Measurements from ENCODE around the gene TRAPPC3L.

DNA sequence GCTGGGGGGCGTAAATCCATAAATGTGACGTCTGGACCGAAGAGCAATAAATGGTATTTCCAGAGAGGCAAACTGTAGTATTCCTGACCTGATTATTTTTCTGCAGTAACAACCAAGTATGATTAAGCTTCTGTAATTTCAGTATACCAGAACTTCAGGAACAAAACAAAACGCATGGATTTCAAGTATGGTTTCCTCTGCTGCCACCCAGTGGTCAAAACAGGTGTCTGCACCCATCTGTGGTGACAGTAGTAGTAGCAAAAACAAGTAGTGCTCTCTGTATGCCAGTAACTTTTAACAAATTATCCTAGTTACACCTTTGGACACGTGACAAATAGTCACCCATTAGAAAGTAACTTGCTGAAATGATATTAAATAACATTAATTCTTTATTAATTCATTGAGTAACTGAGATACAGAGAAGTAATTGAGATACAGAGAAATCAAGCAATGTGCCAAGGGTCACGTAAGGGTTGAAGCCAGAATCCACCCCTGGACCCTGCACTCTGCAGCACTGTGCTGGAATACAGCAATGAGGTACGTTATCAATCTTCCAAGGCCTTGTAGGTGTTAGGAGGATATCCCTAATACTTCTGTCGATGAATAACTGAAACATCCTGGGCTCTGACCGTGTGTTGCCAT lies 16.0 kb upstream of the TRAPPC3L start:
- TF ChIP-seq, protein P1, sequence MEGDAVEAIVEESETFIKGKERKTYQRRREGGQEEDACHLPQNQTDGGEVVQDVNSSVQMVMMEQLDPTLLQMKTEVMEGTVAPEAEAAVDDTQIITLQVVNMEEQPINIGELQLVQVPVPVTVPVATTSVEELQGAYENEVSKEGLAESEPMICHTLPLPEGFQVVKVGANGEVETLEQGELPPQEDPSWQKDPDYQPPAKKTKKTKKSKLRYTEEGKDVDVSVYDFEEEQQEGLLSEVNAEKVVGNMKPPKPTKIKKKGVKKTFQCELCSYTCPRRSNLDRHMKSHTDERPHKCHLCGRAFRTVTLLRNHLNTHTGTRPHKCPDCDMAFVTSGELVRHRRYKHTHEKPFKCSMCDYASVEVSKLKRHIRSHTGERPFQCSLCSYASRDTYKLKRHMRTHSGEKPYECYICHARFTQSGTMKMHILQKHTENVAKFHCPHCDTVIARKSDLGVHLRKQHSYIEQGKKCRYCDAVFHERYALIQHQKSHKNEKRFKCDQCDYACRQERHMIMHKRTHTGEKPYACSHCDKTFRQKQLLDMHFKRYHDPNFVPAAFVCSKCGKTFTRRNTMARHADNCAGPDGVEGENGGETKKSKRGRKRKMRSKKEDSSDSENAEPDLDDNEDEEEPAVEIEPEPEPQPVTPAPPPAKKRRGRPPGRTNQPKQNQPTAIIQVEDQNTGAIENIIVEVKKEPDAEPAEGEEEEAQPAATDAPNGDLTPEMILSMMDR (IDR thresholded peaks at IDR 0.05; ENCODE audit: low read length), result peak; percentile 92
- TF ChIP-seq EZH2 (optimal IDR thresholded peaks at IDR 0.05; ENCODE audit: low read depth, low read length), result no peak
